Stimulated activated CD8-positive, alpha-beta memory T cell treated with anti-CD3 and anti-CD28 coated beads, Interleukin-2, amount 100 ng/mL, for 1 hour (primary cell): ENCODE data around the gene SLCO4A1.

ENCODE experiments used
- DNase-seq, 2 donors: peaks; one replicate each; pipeline ENCODE4 v3.0.0-alpha.2; 2020; ENCODE audit warnings: low read depth in 2 of 2

The SLCO4A1 gene

GRCh38 chr20:62638679-62639406 lies 3.5 kb upstream of the SLCO4A1 start:
- DNase-seq = no peak

- no peak for DNase-seq
These were observed 2.5 kb upstream of the SLCO4A1 start for GRCh38 chr20:62639765-62640164.

GRCh38 chr20:62640870-62641269 lies 1.4 kb upstream of the SLCO4A1 start:
- no peak for DNase-seq

DNA sequence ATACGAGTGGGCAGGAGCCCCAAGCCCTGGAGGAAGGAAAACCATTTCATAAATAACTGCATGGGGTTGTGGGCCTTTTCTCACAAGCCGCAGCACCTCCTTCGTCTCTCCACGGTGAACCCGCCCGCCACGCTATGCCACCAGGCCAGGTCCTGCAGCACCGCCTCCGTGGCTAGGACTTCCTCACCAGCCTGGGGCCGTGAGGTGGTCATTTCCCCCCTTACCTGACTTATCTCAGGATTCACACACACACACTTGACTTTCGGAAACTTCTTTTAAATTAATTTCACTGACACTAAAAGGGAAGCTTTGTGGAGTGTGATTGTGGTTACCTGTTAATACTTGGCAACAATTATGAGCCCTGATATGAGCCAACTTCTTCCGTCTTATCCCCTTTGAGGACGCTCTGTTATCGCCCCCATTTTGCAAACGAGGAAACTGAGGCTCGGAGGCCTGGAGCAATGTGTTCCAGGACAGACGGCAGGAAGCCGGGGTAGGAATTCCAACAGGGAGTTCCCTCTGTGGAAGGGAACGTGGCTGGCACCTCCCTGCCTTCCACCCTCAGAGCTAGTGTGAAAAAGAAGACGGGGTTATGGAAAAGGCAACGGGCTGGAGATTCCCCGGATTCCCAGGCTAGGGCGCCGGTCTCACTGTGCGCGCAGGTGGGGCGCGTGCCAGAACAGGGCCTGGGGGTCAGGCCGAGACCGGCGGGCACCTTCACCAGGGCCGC lies 817 bp upstream of the SLCO4A1 start:
- DNase-seq = no peak

DNA sequence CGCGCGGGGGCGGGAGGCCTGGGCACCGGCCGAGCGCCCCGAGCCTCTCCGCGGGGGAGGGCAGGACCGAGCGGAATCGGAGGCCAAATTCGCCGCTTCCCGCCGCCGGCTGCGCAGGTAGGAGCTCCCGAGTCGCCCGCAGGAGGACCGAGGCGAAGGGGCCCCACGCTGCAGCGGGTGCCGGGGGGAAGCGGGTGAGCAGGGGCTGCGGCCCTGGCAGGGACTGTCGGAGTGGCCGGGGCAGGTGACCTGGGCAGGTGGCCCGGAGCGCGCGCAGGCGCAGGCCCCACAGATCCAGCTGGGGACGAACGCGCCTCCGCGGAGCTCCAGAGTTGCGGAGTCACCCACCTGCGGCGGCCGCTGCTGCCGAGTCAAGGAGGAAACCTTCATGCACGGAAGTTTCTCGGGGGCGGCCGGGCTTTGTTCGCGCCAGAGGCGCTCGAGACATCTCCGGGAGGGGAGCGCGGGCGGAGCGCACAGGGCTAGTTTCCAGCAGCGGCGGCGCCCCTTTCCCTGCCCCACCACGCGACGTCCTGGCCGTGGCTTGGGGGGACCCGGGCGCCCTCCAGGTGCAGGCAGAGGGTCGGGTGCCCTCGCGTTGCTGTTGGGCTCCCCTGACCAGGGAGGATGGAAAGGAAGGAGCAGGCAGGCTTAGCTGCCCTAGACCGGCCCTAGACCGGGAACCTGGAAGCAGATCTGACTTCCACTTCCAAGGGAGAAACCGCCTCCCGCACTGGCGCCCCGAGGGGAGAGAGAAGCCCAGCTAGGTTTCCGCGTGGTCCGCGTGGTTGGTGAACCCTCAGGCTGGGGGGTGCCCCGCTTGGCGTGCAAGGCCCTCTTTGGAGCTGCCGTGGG lies 590 bp downstream of the SLCO4A1 start:
- DNase-seq = peak; percentile 16 to 27

- no peak for DNase-seq
These were observed 1.3 kb downstream of the SLCO4A1 start for GRCh38 chr20:62643521-62644043.

DNA sequence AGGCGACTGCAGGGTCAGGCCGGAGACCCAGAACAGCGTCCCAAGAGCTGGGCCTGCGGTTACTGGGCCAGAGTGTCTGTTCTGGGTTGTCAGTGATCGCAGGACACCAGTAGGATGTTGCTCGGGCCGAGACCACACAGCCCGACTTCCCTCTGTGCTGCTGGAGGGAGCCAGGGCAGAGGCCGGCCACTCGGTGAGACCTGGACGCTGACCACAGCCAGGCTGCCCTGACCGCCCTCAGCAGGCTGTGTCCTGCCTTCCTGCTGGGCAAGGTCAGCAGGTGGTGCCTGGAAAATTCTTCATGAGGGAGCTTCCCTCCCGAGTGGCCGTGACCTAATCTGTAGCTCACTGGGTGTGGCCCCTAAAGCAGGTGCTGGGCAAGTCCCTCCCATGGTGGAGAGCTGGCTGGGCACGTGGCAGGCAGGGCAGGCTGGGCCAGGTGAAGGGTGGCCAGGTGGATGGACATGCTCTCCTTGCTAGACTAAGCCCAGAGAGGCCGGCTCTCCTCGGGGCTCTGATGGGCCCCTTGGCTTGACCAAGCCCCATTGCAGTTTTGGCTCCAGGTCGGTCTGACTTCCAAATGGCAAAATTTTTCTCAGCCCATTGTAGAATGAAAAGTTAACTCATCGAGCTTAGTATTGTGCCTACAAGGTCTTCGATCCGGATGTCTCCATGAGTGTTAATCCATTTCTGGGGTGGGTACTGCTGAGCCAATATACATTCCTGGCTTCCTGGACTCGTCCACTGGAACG lies 1.9 kb downstream of the SLCO4A1 start:
- DNase-seq = no peak

DNA sequence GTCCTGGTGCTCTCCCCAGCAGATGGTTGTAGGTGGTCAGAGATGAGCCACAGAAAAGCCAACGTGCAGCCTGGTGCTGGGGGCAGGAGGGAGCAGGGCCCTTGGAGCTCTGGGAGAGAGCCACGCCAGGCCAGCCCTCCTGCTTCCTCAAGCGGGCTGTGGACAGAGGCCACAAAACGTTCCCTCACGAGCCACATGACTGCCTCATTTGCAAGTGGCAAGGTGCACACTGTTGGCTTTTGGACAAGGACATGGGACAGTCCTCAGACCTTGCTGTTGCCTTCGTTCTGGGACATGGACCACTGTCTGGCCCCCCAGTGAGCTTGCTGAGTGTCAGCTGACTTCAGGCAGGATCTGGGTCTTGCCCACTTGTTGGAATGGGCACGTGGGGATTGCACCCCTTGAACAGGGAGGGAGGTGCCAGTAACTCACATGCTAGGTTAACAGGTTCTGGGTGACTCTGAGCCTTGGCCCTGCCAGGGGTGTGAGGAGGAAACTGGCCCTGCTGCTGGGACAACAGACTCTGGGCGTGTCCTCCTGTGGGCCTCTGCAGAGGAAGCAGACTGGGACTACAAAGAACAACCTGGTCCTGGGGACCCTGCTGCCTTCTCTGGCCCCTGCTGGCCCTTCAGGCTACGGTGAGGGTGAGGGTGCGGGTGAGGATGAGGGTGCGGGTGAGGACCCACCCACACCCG lies 2.6 kb downstream of the SLCO4A1 start:
- DNase-seq = no peak

DNA sequence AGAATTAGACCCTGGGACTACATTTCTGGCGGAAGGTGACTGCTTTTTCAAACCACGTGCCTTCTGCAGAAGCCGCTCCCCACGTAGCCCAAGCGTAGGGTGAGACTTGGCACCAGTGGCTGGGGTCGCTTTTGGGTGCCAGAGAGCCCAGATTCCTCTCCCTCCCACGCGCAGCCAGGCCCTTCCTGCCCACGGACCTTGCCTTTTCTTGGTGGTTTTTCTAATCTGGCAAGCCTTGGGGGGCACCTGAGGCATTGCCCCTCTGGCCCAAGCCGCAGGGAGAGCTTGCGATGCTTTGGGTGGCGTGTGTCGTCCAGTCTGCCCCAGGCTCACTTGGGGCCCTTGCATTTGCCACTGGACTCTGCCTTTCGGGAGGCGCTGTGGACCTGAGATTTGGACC lies 3.3 kb downstream of the SLCO4A1 start:
- no peak for DNase-seq

DNA sequence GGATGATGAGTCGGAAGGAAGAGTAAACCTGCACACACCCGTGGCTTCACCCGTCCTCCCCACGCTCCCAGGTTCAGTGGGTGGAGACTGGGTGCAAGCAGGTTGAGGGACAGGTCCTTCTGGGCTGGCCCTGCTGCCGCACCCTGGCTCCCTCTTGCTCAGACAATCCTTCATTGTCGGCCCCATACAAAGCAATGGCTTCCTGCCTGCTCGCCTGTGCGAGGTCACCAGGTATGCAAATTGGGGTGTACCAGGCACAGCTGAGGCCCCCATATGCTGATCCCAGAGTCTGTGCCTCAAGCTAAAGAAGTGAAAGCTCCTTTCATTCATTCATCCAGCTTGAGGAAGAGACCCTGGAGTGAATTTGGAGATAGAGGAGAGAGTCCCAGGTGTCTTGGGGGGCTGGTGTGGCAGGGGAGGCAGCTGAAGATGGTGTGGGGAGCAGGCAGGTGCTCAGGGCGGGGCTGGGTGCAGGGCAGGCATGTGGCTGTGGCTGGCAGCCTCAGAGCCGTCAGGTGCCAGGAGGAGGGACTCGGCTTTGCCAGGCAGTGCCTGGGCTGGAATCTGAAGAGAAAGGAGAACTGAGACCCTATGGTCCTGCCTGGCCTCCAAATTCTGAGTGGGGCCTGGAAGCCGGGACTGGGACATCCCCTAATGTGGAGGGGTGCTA lies 4.7 kb downstream of the SLCO4A1 start:
- no peak for DNase-seq

DNA sequence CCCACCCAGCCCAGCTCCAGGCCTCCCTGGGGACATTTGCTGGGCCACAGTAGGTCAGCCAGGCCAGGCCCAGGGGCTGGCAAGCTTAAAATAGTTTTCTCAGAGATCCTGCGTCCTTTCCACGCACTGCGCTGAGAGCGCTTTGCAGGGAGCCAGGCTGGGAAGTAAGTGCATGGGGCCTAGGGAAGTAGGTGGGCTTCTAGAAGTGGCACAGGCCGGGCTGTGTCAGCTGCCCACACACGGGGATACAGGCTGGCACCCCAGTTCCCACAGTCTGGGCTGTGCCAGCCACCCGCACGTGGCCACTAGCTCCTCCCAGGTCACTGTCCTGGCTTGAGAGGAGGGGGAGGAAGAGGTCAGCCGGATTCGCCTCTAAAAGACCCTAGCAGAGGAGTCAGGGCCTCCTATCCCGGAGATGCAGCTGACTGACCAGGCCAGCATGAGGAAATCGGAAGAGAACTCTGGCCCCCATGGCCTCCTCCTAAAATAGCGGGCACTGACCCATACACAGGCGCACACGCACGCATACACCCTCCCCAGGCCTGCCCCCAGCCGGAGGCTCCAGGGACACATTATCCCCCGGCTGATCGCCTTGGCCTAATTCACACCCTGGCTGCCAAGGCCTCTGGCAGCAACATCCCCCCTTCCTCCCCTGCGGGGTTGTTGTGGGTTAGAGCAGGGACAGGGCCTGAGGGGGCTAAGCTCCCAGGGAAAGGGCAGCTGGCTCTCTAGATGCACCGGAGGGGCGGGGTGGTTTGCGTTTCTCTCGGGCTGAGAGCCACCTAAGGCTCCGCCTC lies 5.4 kb downstream of the SLCO4A1 start:
- DNase-seq = no peak

GRCh38 chr20:62648318-62648995 lies 6.2 kb downstream of the SLCO4A1 start:
- DNase-seq = no peak

DNA sequence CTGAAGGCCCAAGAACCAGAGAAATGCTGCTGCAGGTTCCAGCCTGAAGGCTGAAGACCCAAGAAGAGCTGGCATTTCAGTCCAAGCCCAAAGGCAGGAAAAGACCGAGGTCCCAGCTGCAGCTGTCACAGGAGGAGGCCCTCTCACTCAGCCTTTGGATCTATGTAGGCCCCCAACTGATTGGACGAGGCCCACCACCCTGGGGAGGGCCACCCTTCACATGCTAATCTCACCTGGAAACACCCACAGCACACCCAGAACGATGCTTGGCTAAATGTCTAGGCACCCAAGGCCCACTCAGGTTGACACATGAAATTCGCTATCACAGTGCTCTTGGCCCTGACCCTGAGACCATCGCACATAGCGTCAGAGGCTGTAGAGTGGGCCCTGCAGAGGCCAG lies 6.8 kb downstream of the SLCO4A1 start:
- DNase-seq = no peak

DNA sequence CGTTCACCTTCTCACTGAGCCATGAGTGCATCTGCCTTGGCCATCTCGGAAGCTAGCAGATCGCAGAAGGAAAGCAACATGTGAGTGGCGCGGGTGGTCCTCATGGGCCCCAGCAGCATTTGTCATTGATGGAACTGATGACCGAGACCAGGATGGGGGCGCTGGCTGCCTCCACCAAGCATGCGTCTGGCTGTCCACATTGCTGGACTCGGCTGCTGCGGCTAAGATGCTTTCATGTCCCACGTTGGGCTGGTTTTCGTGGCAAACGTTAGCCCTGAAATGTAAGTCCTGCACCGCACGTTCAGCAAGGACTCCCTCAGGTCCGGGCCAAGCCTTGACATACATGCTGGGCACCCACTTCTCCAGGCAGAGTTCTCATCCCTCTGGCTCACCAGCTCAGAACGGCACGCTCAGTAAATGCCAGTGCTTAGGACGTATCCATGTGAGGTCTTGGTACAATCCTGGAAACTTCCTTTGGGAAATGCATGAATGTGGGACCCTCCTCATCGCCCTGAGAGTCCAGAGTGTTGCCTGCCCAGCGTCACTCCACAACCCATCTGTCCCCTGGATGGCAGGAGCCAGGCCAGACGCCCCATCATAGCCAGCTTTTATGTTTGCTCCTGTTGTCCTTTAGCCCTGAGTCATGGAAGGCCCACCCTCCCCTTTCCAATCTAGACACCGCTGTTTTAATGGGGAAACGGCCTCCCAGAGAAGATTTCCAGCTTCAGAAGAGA lies 8.4 kb downstream of the SLCO4A1 start:
- no peak for DNase-seq

DNA sequence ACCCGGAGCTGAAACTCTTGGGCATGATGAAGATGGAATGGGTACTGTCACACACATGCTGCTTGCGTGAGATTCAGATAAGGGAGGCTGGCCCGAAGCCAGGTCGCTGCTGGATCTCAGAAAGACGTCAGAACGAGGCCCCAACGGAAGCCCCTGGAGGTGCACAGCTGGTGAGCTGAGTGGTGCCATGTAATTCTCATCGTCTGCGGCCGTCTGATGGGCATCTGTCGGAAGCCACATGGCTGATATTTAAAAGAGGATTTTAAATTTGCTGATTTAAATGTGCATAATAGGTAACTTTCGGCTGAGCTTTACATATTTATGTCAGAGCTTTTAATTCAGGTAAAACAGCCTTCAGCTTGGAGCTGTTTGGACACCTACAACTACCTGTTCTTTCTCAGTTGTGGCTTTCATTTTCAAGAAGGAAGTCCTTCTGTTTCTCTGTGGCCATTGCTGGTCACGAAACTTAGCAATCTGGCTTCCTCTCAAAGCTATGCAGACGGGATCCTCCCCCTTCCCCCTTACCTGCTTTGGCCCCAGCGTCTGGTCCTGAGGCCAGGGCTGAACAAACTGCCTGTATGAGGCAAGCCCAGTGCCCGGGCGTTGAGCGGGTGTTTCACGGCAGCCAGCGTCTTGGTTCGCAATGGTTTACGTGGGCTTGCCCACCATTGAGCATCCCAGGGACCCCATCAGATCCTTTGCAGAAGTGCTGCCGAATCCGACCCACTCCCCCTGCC lies 9.2 kb downstream of the SLCO4A1 start:
- DNase-seq = peak; percentile 59 to 72

DNA sequence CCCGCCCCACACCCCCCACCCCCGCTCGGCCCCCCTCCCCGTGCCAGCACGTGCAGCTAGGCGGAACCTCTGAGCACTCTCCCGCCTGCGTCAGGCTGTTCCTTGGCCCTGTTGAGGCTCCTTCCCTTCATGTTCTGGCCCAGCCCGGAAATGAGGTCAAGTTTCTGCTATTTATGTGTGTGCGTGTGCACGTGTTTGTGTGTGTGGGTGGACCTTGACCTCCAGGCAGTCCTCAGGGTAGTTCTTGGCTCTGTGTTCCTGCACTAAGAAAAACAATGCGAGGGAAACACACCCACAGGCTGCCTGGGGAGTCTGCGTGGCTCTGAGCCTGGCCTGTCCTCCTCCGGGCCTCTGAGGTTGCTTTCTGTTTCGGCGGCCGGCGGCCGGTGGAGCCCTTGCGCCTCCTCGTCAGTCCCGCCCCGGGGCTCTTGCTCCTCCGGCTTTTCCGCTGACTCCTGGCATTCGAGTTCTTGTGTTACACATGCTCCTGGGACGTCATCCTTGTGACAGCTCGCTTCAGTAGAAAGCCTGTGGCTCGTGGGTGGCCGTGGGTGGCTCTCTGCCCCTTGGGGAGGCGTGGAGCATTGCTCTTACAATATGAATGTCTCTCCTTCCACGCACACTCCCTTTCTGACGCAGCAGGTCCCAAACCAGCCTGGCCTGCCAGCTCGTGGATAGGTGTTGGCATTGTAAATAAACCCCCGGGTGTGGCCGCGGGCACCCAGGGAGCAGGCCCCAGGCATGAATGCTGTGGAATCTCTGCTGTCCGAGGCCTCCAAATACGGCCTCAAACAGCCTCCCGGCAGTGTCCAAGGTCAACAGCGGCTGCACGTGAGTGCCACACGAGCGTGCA lies 10.0 kb downstream of the SLCO4A1 start:
- DNase-seq = peak; percentile 27 to 35

DNA sequence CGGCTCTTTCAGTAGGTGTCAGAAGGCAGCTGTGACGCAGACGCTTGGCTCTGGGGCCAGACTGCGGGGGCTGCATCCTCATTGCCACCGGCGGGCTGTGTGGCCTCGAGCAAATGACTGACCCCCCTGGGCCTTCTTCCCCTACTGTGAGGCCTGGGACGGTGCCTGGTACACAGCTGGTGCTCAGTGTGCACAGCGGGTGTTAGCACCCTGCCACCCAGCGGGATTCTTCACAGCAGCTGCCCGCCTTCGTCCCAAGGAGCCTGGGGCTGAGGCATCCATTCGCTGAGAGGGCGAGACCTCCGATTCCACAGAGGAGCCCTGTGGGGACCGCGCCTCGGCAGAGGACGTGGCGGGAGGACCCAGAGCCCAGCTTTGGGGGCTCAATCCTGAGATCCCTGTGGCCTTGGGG lies 10.6 kb downstream of the SLCO4A1 start:
- no peak for DNase-seq
